ENCODE measurements around the gene FAM118A. TPM values are rescaled to one million over a fixed set of nuclear protein-coding genes. Genes with fewer than 3 reads are reported as not detected.

FAM118A gene
- total and polyA plus RNA-seq, 2 experiments from 2014 or later: 11.9 to 20.3 TPM

DNA sequence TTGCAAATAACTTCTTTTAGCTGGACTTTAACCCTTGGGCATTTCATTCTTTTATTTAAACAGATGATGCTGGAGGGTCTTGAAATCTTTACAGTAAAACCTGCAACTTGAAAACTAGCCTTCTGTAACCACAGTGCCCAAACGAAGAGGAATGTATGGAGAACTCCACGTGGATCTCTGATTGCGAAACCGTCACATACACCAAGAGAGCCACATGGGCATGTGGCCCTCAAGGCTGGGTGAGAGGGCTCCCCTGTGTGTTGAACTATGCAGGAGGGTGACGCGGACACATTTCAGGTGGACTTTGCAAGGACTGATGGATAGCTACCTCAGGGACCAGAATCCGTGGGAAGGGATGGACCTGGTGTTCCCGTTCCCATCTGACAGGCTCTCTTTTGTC is 30.6 kb downstream of the FAM118A start:
- Histone ChIP-seq H3K9me2 (ENCODE audit: insufficient read depth) (no peaks in the 10 kb centered on the region), H3K4me2 (no peak overlapping the region), H3K36me3 (ENCODE audit: insufficient read depth) (0 out of 2 replicates have a peak, but pooled peaks cover 15% of the 10 kb centered on the region), H3K79me2 (replicated peaks; ENCODE audit: insufficient read depth) (no peaks in the 10 kb centered on the region), H3F3A (replicated peaks; ENCODE audit: low read depth) (no peaks in the 10 kb centered on the region), H2AFZ (no peak overlapping the region), H3K27me3 (ENCODE audit: insufficient read depth) (no peaks in the 10 kb centered on the region), H4K20me1 (replicated peaks; ENCODE audit: insufficient read depth) (0 out of 2 replicates have a peak, but pooled peaks cover 1% of the 10 kb centered on the region), H3K4me3 (no peak overlapping the region), H3K4me1 (ENCODE audit: insufficient read depth) (no peaks in the 10 kb centered on the region), H3K27ac (ENCODE audit: low read depth) (no peak overlapping the region)
- ATAC-seq: no peak
- H3K4me1 Mint-ChIP-seq: no peaks in the 10 kb centered on the region
- TF ChIP-seq ZNF114 (CRISPR knock-in tag; IDR thresholded peaks at IDR 0.05) (no peak), STAT1 (IDR thresholded peaks at IDR 0.05; ENCODE audit: unreplicated experiment) (no peak), NANOG (IDR thresholded peaks at IDR 0.05; ENCODE audit: borderline replicate concordance) (no peak), POLR2AphosphoS5 (IDR thresholded peaks at IDR 0.05; ENCODE audit: low read depth) (no peak), JUNB (IDR thresholded peaks at IDR 0.05; ENCODE audit: unreplicated experiment) (no peak), ZNF331 (CRISPR knock-in tag; IDR thresholded peaks at IDR 0.05; ENCODE audit: low read depth) (no peak), EZH2phosphoT487 (IDR thresholded peaks at IDR 0.05; ENCODE audit: unreplicated experiment) (no peak), CREB1 (CRISPR knock-in tag; IDR thresholded peaks at IDR 0.05; ENCODE audit: low read depth) (no peak)
- TF ChIP-seq, protein P1, sequence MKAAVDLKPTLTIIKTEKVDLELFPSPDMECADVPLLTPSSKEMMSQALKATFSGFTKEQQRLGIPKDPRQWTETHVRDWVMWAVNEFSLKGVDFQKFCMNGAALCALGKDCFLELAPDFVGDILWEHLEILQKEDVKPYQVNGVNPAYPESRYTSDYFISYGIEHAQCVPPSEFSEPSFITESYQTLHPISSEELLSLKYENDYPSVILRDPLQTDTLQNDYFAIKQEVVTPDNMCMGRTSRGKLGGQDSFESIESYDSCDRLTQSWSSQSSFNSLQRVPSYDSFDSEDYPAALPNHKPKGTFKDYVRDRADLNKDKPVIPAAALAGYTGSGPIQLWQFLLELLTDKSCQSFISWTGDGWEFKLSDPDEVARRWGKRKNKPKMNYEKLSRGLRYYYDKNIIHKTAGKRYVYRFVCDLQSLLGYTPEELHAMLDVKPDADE (IDR thresholded peaks at IDR 0.05): no peak
- TF ChIP-seq, protein P2, sequence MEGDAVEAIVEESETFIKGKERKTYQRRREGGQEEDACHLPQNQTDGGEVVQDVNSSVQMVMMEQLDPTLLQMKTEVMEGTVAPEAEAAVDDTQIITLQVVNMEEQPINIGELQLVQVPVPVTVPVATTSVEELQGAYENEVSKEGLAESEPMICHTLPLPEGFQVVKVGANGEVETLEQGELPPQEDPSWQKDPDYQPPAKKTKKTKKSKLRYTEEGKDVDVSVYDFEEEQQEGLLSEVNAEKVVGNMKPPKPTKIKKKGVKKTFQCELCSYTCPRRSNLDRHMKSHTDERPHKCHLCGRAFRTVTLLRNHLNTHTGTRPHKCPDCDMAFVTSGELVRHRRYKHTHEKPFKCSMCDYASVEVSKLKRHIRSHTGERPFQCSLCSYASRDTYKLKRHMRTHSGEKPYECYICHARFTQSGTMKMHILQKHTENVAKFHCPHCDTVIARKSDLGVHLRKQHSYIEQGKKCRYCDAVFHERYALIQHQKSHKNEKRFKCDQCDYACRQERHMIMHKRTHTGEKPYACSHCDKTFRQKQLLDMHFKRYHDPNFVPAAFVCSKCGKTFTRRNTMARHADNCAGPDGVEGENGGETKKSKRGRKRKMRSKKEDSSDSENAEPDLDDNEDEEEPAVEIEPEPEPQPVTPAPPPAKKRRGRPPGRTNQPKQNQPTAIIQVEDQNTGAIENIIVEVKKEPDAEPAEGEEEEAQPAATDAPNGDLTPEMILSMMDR (conservative IDR thresholded peaks at IDR 0.05; ENCODE audit: low read depth in 2 of 2): no peak
- H3K27ac Mint-ChIP-seq: no peak overlapping the region
- H3K36me3 Mint-ChIP-seq (ENCODE audit: low read depth): peaks cover 33% of the 10 kb centered on the region
- H3K4me3 Mint-ChIP-seq: no peak overlapping the region
- peaks cover 2% of the 10 kb centered on the region for H3K27me3 Mint-ChIP-seq (ENCODE audit: insufficient read depth, low read depth, poor library complexity)
- no peak for DNase-seq (ENCODE audit: low spot score)
- H3K9me3 Mint-ChIP-seq: no peaks in the 10 kb centered on the region

DNA sequence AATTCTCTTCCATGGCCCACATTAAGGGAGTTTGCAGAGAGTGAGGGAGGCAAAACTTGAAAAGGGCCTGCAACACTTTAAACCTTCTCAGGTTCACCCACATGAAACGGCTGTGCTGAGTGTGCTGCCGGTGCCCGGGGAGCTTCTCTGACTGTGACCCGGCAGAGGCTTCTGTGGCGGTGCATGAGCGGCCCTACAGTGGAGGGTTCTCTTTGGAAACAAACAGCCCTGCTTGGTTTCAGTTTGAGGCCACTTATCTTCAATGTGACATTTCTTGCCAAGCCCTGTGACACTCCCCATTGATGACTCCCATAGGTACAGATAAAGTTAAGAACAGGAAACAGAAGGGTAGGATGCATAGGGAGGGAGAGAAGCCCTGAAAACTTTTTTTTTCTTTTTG is 31.8 kb downstream of the FAM118A start:
- no peaks in the 10 kb centered on the region for H3K9me3 Mint-ChIP-seq
- no peaks in the 10 kb centered on the region for H3K4me1 Mint-ChIP-seq
- DNase-seq (ENCODE audit: low spot score) (no peak), ATAC-seq (no peak)
- Histone ChIP-seq H3K4me1 (ENCODE audit: insufficient read depth) (no peaks in the 10 kb centered on the region), H3K27ac (ENCODE audit: low read depth) (no peak overlapping the region), H3K4me3 (no peak overlapping the region), H3K9me2 (ENCODE audit: insufficient read depth) (no peaks in the 10 kb centered on the region; the same call in 1 of the 2 replicates), H3K36me3 (ENCODE audit: insufficient read depth) (0 out of 2 replicates have a peak, but pooled peaks cover 15% of the 10 kb centered on the region), H3F3A (replicated peaks; ENCODE audit: low read depth) (no peaks in the 10 kb centered on the region), H4K20me1 (replicated peaks; ENCODE audit: insufficient read depth) (no peaks in the 10 kb centered on the region), H3K27me3 (ENCODE audit: insufficient read depth) (no peaks in the 10 kb centered on the region), H3K79me2 (replicated peaks; ENCODE audit: insufficient read depth) (no peaks in the 10 kb centered on the region), H2AFZ (no peak overlapping the region), H3K4me2 (no peak overlapping the region)
- peaks cover 2% of the 10 kb centered on the region for H3K27me3 Mint-ChIP-seq (ENCODE audit: insufficient read depth, low read depth, poor library complexity)
- no peak overlapping the region for H3K27ac Mint-ChIP-seq
- H3K36me3 Mint-ChIP-seq (ENCODE audit: low read depth): peaks cover 27% of the 10 kb centered on the region
- no peak overlapping the region for H3K4me3 Mint-ChIP-seq
- no peak for TF ChIP-seq EZH2phosphoT487 (IDR thresholded peaks at IDR 0.05; ENCODE audit: unreplicated experiment)
- TF ChIP-seq, protein P3, sequence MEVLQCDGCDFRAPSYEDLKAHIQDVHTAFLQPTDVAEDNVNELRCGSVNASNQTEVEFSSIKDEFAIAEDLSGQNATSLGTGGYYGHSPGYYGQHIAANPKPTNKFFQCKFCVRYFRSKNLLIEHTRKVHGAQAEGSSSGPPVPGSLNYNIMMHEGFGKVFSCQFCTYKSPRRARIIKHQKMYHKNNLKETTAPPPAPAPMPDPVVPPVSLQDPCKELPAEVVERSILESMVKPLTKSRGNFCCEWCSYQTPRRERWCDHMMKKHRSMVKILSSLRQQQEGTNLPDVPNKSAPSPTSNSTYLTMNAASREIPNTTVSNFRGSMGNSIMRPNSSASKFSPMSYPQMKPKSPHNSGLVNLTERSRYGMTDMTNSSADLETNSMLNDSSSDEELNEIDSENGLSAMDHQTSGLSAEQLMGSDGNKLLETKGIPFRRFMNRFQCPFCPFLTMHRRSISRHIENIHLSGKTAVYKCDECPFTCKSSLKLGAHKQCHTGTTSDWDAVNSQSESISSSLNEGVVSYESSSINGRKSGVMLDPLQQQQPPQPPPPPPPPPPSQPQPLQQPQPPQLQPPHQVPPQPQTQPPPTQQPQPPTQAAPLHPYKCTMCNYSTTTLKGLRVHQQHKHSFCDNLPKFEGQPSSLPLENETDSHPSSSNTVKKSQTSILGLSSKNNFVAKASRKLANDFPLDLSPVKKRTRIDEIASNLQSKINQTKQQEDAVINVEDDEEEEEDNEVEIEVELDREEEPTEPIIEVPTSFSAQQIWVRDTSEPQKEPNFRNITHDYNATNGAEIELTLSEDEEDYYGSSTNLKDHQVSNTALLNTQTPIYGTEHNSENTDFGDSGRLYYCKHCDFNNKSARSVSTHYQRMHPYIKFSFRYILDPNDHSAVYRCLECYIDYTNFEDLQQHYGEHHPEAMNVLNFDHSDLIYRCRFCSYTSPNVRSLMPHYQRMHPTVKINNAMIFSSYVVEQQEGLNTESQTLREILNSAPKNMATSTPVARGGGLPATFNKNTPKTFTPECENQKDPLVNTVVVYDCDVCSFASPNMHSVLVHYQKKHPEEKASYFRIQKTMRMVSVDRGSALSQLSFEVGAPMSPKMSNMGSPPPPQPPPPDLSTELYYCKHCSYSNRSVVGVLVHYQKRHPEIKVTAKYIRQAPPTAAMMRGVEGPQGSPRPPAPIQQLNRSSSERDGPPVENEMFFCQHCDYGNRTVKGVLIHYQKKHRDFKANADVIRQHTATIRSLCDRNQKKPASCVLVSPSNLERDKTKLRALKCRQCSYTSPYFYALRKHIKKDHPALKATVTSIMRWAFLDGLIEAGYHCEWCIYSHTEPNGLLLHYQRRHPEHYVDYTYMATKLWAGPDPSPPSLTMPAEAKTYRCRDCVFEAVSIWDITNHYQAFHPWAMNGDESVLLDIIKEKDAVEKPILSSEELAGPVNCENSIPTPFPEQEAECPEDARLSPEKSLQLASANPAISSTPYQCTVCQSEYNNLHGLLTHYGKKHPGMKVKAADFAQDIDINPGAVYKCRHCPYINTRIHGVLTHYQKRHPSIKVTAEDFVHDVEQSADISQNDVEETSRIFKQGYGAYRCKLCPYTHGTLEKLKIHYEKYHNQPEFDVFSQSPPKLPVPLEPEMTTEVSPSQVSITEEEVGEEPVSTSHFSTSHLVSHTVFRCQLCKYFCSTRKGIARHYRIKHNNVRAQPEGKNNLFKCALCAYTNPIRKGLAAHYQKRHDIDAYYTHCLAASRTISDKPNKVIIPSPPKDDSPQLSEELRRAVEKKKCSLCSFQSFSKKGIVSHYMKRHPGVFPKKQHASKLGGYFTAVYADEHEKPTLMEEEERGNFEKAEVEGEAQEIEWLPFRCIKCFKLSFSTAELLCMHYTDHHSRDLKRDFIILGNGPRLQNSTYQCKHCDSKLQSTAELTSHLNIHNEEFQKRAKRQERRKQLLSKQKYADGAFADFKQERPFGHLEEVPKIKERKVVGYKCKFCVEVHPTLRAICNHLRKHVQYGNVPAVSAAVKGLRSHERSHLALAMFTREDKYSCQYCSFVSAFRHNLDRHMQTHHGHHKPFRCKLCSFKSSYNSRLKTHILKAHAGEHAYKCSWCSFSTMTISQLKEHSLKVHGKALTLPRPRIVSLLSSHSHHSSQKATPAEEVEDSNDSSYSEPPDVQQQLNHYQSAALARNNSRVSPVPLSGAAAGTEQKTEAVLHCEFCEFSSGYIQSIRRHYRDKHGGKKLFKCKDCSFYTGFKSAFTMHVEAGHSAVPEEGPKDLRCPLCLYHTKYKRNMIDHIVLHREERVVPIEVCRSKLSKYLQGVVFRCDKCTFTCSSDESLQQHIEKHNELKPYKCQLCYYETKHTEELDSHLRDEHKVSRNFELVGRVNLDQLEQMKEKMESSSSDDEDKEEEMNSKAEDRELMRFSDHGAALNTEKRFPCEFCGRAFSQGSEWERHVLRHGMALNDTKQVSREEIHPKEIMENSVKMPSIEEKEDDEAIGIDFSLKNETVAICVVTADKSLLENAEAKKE (CRISPR knock-in tag; IDR thresholded peaks at IDR 0.05): no peak
